Tibial nerve (tissue), 3 donors: ENCODE measurements around the gene PYHIN1.

ENCODE experiments used
- CTCF ChIP-seq, 5 experiments: fragments of 200-600 bp in 3 of 5; fragments of 450-650 bp in 2 of 5; sonication (generic) in 3 of 5; IDR thresholded peaks; one replicate each; pipeline ENCODE4 v1.5.1; 2016 to 2019; ENCODE audit warnings: antibody characterized with exemption in 5 of 5, mild to moderate bottlenecking in 3 of 5, moderate library complexity in 2 of 5
- POLR2A ChIP-seq, 2 donors: fragments of 450-650 bp; IDR thresholded peaks; one replicate each; pipeline ENCODE4 v1.6.1; 2017; ENCODE audit warnings: antibody characterized with exemption in 2 of 2, mild to moderate bottlenecking in 2 of 2, moderate library complexity in 2 of 2

DNA sequence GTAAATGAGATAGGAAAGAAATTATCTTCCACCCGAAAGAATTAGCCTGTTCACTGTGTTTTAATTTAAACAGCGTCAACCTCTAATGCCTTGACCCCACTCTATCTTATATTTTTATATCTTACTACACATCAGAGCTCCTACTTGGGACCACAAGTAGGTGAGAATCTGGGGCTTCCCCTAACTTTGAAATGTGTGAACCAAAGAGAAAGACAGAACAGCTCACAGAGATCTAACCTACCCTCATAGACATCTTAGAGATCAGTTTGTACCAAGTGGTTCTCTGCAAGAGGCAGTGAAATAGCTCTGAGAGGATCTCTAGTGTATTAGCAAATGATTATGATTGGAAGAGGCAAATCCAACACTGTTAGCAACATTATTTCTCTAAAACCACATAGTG lies 47.4 kb downstream of the PYHIN1 start:
- TF ChIP-seq CTCF (IDR thresholded peaks at IDR 0.05) = no peak
- TF ChIP-seq POLR2A (IDR thresholded peaks at IDR 0.05) = no peak
